ENCODE measurements around the gene AKR1E2. TPM values are rescaled to one million over a fixed set of nuclear protein-coding genes. Genes with fewer than 3 reads are reported as not detected.

Gene AKR1E2
- total RNA-seq, 1 experiment from 2014 or later, result 4.7 TPM

DNA sequence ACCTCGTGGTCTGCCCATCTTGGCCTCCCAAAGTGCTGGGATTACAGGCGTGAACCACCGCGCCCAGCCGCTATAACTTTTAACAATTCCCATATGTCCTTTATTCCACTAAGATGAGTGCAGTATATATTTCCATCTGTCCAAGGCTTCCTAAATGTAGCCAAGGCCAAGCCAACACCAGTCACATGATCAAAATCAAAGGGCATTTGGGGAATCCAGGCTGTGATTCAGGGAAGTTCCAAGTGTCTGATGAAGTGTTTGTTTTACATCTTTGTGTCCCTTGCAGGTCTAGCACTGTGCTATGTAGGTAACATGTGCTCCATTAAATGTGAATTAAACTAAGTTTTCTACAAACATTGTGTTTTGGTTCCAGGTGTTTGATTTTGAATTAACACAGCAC, 20.8 kb downstream of the AKR1E2 start:
- TF ChIP-seq, protein P1, sequence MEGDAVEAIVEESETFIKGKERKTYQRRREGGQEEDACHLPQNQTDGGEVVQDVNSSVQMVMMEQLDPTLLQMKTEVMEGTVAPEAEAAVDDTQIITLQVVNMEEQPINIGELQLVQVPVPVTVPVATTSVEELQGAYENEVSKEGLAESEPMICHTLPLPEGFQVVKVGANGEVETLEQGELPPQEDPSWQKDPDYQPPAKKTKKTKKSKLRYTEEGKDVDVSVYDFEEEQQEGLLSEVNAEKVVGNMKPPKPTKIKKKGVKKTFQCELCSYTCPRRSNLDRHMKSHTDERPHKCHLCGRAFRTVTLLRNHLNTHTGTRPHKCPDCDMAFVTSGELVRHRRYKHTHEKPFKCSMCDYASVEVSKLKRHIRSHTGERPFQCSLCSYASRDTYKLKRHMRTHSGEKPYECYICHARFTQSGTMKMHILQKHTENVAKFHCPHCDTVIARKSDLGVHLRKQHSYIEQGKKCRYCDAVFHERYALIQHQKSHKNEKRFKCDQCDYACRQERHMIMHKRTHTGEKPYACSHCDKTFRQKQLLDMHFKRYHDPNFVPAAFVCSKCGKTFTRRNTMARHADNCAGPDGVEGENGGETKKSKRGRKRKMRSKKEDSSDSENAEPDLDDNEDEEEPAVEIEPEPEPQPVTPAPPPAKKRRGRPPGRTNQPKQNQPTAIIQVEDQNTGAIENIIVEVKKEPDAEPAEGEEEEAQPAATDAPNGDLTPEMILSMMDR (IDR thresholded peaks at IDR 0.05), result no peak
- TF ChIP-seq, protein P2, sequence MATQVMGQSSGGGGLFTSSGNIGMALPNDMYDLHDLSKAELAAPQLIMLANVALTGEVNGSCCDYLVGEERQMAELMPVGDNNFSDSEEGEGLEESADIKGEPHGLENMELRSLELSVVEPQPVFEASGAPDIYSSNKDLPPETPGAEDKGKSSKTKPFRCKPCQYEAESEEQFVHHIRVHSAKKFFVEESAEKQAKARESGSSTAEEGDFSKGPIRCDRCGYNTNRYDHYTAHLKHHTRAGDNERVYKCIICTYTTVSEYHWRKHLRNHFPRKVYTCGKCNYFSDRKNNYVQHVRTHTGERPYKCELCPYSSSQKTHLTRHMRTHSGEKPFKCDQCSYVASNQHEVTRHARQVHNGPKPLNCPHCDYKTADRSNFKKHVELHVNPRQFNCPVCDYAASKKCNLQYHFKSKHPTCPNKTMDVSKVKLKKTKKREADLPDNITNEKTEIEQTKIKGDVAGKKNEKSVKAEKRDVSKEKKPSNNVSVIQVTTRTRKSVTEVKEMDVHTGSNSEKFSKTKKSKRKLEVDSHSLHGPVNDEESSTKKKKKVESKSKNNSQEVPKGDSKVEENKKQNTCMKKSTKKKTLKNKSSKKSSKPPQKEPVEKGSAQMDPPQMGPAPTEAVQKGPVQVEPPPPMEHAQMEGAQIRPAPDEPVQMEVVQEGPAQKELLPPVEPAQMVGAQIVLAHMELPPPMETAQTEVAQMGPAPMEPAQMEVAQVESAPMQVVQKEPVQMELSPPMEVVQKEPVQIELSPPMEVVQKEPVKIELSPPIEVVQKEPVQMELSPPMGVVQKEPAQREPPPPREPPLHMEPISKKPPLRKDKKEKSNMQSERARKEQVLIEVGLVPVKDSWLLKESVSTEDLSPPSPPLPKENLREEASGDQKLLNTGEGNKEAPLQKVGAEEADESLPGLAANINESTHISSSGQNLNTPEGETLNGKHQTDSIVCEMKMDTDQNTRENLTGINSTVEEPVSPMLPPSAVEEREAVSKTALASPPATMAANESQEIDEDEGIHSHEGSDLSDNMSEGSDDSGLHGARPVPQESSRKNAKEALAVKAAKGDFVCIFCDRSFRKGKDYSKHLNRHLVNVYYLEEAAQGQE (IDR thresholded peaks at IDR 0.05; ENCODE audit: insufficient read depth in 1 of 2, low read depth in 2 of 2, low read length in 1 of 2), result no peak
- TF ChIP-seq SIN3A (IDR thresholded peaks at IDR 0.05; ENCODE audit: borderline replicate concordance, insufficient read depth, low read depth, low read length) (no peak), TCF7L2 (IDR thresholded peaks at IDR 0.05; ENCODE audit: low read depth, low read length) (no peak), POLR2AphosphoS5 (IDR thresholded peaks at IDR 0.05; ENCODE audit: low read depth, low read length) (no peak)
- H3K27ac ChIP-seq (ENCODE audit: low read length), result no peak overlapping the region
- ChIA-PET POLR2A (no interaction called here), CTCF (no interaction called here)
- no peaks in the 10 kb centered on the region for H3K27me3 ChIP-seq (ENCODE audit: control insufficient read depth, insufficient read depth, low read length)
- no peaks in the 10 kb centered on the region for H3K9me3 ChIP-seq (ENCODE audit: control insufficient read depth, insufficient read depth, low read depth, low read length)
- no peaks in the 10 kb centered on the region for H3K36me3 ChIP-seq (ENCODE audit: control insufficient read depth, insufficient read depth, low read length)
- no peaks in the 10 kb centered on the region; the same call in 1 of the 2 replicates for H3K4me1 ChIP-seq (ENCODE audit: control insufficient read depth, insufficient read depth, low read length)
- no TSS peak for BruUV-seq (replicated peaks)
- H3K4me3 ChIP-seq (ENCODE audit: low read depth in 2 of 2, low read length in 2 of 2), result no peak overlapping the region
- intact Hi-C loops (cut with micrococcal nuclease; ENCODE audit: unreplicated experiment), result loop anchor here (10.0 kb wide), 1 partner anchor 438 kb away; no protein-coding TSS in a partner anchor
- no peak for DNase-seq (ENCODE audit: low read depth, low spot score)
- no peak for ATAC-seq
- in situ Hi-C loops (cut with HindIII; ENCODE audit: low pct_unique_long_range_greater_than_20kb, low sequenced_read_pairs), result no loop called here

DNA sequence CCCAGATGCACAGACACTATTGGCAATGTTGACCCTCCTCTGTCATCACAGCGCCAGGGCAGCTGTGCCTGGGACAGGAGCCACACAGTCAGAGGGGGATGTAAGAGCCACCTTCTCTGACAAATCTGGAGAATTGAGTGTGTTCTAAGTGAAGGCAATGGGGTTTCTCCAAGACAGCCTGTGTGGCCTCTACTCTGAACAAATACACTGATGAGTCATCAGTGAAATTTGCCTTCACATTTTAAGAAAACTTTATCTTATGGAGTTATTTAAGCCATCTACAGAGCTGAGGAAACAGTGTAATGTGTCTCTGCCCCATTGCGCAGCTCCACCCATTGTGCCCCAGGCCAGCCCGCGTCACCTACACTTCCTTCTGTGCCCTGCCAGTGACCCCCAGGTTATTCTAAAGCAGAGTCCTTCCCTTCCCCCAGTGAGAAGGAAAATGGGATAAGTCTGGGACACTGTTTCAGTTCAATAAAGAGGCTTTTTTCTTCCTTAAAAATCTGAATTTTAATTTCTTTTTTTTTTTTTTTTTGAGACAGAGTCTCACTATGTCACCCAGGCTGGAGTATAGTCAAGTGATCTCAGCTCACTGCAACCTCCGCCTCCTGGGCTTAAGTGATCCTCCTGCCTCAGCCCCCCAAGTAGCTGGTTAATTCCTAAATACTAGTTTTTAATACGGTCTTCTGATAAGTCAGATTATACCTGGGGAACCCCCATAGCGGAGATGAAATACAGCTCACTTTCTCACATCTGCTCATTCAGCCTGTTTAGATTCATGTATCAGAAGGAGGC, 21.8 kb downstream of the AKR1E2 start:
- in situ Hi-C loops (cut with HindIII; ENCODE audit: low pct_unique_long_range_greater_than_20kb, low sequenced_read_pairs), result no loop called here
- H3K36me3 ChIP-seq (ENCODE audit: control insufficient read depth, insufficient read depth, low read length), result no peaks in the 10 kb centered on the region
- CTCF ChIA-PET, result interaction anchor here (0.7 kb wide), 1 partner anchor 8 kb away, joined by 3 read pairs; no protein-coding TSS in a partner anchor
- TF ChIP-seq, protein P1 (IDR thresholded peaks at IDR 0.05), result no peak
- TF ChIP-seq POLR2AphosphoS5 (IDR thresholded peaks at IDR 0.05; ENCODE audit: low read depth, low read length), result no peak
- TF ChIP-seq, protein P2 (IDR thresholded peaks at IDR 0.05; ENCODE audit: insufficient read depth in 1 of 2, low read depth in 2 of 2, low read length in 1 of 2), result no peak
- TF ChIP-seq TCF7L2 (IDR thresholded peaks at IDR 0.05; ENCODE audit: low read depth, low read length), result no peak
- no peaks in the 10 kb centered on the region; the same call in 1 of the 2 replicates for H3K4me1 ChIP-seq (ENCODE audit: control insufficient read depth, insufficient read depth, low read length)
- POLR2A ChIA-PET, result interaction anchor here (0.7 kb wide), 1 partner anchor 642 kb away, joined by 9 read pairs; no protein-coding TSS in a partner anchor
- no peaks in the 10 kb centered on the region for H3K9me3 ChIP-seq (ENCODE audit: control insufficient read depth, insufficient read depth, low read depth, low read length)
- intact Hi-C loops (cut with micrococcal nuclease; ENCODE audit: unreplicated experiment), result loop anchor here (10.0 kb wide), 1 partner anchor 437 kb away; no protein-coding TSS in a partner anchor
- DNase-seq (ENCODE audit: low read depth, low spot score) (no peak), ATAC-seq (no peak)
- H3K4me3 ChIP-seq (ENCODE audit: low read depth in 2 of 2, low read length in 2 of 2), result no peak overlapping the region
- no peaks in the 10 kb centered on the region for H3K27me3 ChIP-seq (ENCODE audit: control insufficient read depth, insufficient read depth, low read length)
- H3K27ac ChIP-seq (ENCODE audit: low read length), result no peak overlapping the region
- BruUV-seq (replicated peaks), result no TSS peak
